Islet of Langerhans (tissue), 1 donor: ENCODE measurements around the gene PCMTD2.

Experiments used
- FAIRE-seq: peaks from one replicate; lab custom pipeline; 2011; peaks lifted over from hg19 to GRCh38; lab: Jason Lieb, UNC

The PCMTD2 gene

DNA sequence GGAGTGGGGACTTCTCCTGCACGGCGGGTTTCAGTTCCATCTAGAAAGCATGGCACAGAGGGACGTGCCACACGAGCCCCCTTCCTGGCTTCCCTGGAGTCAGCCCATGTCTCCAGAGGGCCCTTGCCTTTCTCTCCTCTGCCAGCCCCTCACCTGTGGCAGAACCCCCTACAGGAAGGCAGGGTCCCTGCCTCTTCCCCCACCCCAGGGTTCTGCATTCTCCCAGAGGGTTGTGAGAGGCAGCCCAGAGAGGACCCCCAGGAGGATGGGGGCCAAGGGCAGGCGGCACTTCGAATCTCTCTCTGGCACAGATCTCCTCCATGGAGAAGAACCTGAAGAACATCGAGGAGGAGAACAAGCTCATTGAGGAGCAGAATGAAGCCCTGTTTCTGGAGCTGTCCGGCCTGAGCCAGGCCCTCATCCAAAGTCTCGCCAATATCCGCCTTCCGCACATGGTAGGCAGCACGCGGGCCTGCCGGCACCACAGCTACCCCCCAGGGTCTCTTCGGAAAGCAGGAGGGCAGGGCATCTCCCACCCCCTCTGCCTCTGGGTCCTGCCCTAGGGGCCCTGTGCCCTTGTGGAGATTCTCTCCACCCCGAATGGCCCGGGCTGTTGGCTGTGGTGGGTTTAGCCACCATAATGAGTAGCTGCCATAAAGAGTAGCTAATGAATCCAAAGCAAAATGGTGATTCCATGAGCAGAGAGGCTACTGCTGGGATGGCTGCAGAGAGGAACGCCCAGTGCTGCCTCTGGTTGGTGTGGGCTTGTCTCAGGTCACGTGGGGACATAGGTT, 15.9 kb upstream of the PCMTD2 start:
- FAIRE-seq: no peak

DNA sequence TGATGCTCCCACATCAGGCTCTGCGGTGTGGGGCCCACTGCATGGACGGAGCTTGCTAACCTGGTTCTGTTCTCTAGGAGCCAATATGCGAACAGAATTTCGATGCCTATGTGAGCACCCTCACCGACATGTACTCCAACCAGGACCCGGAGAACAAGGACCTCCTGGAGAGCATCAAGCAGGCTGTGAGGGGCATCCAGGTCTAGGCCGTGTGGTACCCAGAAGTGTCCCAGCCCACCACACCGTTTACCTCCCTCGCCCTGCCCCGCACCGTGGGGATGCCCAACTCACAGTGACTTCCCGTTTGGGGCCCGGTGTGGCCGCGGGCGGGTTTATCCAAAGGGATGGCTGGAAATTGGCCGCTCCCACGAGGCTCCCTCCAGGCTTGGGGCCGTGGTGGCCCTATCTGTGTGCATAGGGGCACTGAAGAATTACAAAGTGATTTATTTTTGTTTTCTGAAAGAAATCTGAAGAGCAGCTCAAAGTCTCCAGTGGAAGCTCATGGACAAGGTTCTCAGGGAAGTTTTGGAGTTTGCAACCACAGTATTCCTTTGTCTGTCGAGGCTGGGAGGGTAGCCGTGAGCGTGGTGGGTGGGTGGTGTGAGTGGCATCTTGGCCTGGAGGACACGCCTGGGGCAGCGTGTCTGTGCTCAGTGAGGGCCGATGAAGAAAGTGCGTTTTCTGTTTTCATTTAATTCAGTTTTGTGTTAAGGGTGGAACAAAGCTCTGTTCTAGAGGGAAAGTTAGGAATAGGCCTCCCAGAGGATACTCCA, 15.1 kb upstream of the PCMTD2 start:
- no peak for FAIRE-seq

DNA sequence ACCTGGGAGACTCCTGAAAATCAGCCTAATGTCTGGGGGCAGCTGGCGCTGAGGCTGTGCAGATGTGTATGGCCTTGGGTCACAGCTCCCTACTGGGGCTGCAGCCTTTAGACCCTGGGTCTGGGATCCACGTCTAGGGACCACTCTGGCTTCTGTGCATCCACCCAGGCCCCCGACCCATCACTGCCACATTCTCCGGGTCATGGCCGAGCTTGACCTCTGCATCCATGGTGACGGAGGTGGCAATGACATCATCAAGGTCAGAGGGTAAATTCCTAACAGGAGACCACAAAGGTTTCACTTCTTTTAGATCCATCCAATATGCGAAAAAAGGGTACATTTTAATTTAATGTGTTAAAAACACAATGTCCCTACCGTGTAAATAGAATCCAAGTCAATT, 14.5 kb upstream of the PCMTD2 start:
- no peak for FAIRE-seq

DNA sequence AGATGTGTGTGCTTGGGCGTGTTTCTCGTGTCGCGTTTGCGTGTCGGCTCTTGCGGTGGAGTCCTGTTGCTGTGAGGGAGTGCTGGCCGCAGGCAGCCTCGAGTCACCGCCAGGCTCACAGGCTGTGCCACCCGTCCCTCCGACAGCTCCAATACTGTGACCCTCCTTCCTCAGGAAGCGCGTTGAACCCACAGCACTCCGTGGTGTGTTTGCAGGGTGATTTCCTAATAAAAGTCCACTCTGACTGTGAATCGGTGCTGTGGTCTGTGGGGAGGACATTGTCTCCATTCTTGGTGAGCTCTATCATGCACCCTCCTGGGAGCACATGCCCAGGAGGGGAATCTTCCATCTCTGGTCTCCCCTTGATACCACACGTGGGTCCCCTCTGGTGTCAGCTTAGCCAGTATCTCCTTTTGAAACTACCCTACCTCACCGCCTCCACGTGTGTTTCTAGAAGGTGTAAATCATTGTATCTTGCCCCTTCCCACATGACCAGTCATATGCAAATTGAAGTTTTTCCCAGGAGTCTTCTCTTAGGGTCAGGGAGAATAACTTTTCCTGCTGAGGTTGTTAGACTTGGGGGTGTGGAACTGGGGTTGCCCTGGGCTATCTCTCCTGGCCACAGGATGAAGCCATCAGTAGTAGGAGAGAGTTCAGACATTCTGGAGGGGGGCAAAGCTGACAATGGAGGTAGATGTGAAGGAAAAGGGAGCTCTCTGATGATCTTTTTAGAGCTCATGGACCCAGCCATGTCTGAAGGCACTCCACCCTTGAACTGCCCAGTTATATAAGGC, 13.3 kb upstream of the PCMTD2 start:
- FAIRE-seq: no peak

DNA sequence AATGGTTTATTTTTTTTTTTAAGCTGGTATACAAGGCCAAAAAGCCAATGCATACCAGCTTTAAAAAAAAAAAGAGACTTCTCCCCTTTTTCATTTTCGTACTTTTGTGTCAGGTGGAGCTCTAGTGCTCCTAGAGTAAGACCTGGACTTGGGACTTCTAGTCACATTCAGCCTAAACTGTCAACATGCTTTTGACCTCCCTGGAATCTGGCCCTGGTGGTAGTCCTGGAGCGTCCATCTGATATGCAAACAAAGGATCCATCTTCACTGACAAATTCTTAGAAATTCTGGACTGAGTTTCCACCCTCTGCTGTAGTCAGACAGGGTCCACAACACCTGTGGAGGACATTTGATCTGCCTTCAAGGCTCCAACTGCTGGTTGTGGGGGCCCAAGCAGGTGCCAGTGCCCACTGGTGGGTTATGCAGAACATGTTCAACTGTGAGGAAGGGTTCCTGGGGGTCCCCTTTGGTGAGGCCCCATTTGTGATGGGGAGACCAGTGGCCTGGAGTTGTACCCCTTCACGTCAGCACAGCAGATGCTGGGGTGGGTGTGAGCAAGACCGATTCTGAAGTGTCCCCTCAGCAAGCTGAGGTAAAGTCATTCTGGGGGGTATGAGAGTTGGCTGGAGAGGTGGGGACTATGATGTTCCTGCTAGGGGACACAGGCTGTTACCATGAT, 12.6 kb upstream of the PCMTD2 start:
- no peak for FAIRE-seq

DNA sequence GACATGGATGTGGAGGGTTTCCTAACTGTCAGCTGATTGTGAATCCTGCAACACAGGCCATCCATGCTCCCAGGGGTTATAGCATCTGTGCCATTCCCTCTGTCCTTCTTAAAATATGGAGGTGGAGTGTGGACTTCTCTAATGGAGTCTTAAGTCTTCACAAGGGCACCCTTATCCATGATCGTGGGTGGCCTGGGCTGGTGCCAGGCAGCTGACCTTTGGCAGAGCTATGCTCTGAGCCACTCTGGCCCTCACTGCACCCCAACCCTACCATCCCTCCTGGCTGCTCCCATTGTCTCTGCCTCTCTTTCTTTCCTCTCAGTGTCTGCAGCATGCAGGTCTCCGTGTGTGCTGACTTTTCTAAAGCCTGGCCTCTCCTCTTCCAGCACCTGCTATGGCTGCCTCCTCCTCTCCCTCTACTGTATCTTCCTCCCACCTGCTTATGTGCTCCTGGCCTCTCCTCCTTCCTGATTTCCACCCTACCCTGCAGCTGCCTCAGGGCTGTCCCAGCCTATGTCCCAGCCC, 11.2 kb upstream of the PCMTD2 start:
- no peak for FAIRE-seq

DNA sequence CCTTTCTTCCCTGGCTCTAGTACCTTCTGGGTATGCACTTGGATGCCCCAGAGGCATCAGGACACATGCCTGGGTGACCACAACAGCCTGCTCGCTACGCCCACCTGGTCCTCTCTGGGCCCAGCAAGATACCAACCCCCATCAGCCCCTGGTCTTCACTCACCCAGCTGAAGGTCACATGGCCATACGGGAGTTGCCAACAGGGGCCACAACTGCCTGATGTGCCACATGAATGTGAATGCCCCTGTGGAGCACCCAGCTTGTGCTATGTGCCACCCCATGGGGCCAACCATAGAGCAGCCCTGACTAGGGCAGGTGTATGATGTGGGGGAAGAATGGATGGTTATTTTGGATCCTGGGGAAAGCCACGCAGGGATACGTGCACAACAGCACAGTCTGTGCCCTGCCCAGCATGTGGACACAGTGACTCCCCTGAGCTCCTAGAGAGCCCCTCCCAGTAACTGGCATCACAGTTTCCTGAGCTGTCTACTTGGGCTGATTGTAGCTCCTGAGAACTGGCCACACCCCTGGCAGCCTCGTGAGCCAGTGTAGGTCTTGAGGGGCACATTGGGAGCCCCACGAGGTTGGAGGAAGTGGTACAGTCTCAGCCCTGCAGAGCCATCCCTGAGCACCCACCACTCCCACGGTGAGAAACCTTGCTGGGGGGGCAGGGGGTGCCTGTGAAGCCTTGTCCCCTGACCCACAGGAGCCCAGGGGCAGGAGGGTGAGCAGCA, 10.5 kb upstream of the PCMTD2 start:
- no peak for FAIRE-seq

DNA sequence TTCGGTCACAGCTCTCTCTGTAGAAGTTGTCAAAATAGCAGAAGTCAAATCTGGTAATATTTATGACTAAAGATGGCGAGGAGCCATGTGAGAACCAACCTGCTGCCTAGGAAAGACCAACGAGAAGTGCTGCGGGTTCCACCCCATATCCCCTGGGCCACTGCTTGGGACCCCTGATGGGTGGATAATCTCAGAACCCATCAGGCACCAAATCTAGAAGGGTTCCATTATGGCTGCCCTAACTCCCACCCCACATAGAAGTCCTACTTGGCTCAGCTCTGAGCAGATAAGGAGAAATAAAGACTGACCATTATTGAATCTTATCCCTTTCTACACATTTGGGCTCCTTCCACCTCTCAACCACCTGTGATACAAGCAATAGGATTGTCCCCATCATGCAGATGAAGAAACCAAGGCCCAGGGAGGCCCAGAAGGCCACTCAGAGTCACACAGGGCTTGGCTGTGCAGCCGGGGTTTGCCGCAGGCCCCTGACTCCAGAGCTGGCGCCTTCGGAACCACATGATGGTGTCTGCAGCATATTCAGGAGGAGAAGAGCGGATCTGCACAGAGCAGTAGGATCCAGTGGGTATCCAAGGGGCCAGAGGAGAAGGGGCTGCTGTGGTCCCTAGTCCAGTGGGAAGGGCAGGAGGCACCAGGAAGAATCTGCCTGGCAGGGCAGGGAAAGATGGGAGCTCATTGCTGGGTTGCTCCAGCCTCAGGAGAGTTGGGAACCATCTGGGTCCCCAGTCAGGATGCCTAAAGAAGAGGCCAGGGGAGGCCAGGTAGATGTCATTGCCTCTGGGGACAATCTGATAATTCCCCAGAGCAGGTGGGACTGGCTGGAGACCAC, 9.6 kb upstream of the PCMTD2 start:
- no peak for FAIRE-seq

DNA sequence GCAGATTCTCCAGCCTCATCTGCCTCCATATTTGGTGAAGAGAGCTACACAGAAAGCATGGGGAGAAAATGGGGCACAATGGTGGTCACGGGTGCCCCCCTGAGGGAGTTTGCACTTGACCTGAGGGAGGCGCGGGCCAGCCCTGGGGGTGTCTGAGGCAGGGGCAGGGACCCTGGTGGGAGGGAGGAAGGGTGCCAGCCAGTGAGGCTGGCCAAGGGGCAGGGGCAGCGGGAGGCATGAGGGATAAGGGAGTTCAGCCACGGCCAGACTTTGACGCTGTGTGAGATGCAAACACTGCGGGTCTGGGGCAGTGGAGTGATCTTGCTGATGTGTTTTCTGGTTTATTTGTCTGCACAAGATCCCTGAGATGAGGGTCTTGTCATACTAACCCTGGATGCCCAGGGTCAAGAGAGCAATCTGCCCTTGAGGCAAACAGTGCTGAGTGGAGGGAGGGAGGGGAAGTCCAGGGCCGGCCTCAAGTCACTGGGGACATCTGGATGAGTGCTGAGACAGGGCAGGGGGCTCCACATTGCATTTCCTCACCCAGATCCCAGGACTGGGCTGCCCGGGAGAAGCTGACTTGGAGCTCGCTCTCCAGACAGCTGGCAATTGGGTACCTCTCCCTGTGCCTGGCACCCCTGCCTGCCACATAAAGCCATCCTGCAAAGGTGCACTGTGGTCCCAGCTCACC, 8.8 kb upstream of the PCMTD2 start:
- no peak for FAIRE-seq

DNA sequence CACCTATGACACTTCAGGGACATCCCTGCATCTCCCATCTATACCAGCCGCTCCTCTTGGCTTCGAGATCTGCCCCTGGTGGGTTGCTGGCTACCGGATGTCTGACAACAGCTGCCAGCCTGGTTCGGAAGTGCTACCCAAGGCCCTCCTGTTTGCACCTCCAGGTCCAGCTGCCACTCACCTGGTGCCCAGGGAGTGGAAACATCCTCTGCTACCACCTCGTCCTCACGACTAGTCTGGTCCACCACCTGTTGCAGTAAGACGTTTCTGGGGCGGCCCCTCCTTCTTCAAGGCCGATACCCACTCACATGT, 8.3 kb upstream of the PCMTD2 start:
- no peak for FAIRE-seq

DNA sequence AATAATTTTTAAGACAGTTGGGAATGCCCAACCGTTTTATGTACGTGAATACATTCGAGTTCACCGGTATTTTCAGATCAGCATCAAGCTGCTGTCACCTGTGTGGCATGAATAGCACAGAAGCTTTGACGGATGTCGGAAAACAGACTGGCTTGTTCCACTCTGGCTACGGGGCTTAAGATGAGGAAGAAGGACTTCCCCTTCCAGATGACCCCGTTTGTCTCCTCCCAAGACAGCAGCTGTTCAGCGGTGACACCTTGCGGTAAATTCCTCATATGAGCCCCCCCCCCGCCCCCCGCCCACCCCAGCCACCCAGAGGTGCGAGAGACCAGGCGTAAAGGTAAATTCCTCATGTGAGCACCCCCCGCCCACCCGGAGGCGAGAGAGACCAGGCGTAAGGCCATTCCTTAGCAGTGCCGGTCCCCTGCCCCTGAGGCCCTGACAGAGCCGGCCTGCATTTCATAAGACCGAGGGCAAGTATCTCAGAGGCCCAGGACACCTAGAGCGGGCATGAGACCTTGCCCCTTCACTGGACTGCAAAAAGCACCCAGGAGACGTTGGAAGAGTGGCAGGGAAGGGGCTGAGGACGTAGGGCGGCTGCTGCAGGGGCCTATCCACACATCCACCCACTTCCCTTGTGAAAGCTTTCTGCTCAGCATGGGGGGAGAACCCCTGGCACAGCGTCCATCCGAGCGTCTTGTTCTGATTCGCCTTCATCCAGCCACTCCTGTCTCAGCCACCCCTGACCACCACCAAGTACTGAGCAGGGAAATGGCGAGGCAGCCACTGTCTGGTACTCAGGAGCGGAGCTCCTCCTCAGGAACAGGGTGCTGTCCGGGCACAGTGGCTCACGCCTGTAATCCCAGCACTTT, 7.3 kb upstream of the PCMTD2 start:
- FAIRE-seq: no peak

DNA sequence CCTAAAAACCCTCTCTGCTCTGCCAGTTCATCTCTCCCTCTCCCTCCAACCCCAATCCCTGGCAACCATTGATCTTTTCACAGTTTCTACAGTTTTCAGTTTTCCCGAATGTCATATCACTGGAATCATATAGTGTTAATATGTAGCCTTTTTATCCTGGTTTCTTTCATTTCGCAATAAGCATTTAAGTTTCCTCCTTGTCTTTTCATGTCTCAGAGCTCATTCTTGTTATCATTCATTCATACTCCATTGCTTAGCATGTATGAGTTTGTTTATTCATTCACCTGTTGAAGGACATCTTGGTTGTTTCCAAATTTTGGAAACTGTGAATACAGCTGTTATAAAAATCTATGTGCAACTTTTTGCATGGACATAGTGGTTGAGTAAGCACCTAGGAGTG, 5.5 kb upstream of the PCMTD2 start:
- FAIRE-seq: no peak

DNA sequence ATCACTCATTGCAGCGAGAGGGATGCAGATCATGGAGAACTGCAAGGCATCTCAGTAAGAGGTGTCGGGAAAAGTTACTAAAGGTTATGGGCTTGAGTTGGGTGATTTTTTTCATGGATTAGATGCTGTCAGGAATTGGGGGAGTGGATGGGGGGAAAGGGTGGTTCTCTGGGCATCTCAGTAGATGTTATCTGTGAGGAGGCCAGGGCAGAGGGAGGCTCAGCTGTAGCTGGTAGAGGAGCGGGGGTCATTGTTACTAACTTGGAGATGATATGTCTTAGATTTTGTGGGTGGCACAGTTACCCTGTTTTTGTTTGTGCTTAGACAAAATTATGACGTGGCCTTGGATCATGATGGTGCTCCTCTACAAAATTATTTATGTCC, 2.6 kb upstream of the PCMTD2 start:
- FAIRE-seq: no peak

DNA sequence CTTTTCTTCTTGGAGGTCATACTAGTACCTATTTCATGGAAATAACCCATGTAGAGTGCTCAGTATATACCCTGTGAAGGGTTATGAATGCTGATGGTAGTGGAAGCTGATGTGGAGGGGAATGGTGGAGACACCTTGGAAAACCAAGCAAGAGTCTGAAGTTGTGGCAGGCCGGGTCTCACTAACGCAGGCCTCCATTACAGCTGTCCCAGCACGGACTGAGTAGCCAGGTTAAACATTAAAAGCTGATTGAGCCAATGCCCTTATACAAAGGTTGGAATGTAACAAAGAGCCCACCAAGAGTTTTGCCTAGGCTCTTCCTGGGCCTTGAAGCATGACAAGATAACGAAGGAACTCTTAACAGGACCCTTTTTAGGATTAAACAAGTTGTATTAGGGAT, 2.1 kb upstream of the PCMTD2 start:
- FAIRE-seq: no peak

DNA sequence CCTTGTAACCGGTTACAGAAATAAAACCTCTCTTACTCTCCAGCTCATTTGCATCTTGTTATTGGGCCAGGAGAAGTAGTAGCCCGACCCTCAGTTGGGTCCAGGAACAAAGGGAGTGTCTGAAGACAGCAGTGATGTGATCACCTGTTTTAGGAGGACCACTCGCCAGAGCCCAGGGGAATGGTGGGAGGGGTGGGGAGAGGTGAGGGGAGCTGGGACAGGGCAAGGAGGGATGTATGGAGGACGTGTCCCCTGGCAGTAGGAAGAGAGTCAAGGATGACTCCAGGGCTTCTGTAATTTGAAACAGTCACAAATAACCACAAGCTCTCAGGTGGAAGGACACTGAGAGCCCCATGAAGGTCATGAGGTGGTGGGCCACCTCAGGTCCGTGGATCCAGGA, 1.4 kb upstream of the PCMTD2 start:
- FAIRE-seq: no peak

DNA sequence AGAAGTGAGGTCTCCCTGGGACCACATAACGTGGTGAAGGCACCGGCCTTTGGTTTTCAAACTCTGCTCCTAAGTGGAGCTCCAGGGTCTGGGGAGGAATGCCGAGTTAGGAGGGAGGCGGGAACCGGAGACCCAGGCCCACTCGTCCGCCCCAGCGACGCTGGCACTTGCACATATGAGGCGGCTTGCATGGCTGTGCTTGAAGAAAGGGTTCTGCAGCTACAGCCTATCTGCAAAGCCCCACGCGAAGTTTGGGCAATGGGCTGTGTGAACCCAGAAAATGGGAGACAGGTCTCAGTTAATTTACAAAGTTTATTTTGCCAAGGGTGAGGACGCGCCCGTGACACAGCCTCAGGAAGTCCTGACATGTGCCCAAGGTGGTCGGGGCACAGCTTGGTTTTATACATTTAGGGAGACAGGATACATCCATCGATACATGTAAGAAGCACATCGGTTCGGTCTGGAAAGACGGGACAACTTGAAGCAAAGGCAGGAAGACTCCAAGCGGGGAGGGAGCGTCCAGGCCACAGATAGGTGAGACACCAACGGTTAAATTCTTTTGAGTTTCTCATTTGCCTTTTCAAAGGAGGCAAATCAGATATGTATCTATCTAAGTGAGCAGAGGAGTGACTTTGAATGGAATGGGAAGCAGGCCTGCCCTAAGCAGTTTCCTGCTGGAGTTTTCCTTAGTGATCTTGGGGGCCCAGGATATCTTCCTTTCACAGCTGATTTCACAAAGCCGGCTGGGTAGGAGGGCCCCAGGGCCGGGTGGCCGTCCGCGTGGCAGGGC, 782 bp upstream of the PCMTD2 start:
- FAIRE-seq: no peak

DNA sequence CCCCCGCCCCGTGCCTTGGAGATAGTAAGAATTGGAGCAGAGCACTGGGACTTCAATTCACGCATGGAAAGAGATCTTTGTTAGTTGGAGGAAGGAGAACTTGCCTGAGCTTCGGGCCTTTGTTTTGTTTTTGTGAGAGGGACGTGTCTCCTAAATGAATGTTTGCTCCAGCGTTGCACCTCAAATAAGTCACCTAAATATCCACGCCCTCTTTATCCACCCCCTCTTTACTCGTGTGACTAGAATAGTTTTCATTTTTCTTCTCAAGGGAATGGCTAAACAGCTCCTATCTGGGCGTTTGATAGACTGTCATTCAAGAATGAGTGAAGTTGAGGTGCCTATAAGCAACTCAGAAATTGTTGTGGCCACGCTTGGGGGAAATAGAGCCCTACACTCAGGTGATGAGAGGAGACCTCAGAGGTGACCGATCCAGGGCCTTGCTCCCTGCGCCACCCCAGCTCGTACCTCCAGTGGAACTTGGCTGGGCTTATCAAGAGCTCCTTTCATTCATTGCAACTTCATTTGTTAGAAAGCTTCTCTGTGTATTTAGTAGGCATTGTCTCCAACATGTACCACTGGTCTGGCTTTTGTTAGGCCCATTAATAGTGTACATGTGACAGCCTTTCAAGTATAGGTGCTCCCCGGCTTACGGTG, 861 bp downstream of the PCMTD2 start:
- no peak for FAIRE-seq
